CMK (cell line): ENCODE results near the gene FAM25A.

ENCODE experiments used
- DNase-seq: peaks from one replicate; pipeline ENCODE4 v3.0.0-alpha.2; 2010; ENCODE audit warnings: low read depth

Gene FAM25A

DNA sequence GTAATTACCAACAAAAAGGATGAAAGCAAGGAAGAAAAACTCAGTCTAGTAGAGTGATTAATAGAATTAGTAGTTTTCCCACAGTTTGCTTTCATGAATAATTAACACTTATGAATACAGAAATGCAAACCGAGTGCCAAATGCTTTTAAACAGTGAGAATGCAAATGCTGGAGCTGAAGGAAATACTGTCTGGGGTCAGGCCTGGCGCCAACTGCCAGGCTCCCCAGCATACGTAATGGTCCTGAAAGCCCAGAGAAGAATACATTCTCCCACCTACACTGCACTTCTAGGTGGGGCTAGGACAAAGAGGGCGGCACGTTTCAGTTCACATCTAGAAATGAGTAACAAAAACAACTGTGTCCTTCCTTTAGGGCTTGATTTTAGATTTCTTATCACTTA, 44.6 kb downstream of the FAM25A start:
- DNase-seq: no peak

DNA sequence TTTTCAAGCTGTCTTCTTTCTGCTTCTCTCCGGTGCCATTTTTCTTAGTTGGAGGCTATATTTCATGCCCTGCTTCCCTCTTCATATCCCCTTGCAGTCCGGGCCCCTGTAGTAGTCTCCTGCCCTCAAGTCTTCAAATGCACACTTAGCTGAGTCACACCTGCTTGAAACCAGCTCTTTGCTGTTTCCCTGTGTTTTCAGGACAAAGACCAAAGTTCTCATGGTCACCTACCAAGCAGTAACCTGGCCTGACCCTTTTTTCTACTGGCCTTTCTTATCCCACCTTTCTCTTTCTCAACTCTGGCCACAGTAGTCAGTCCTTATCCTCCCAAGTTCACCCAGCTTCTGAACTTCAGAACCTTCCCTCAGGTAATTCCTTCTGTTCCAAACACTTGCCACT, 46.1 kb downstream of the FAM25A start:
- no peak for DNase-seq

DNA sequence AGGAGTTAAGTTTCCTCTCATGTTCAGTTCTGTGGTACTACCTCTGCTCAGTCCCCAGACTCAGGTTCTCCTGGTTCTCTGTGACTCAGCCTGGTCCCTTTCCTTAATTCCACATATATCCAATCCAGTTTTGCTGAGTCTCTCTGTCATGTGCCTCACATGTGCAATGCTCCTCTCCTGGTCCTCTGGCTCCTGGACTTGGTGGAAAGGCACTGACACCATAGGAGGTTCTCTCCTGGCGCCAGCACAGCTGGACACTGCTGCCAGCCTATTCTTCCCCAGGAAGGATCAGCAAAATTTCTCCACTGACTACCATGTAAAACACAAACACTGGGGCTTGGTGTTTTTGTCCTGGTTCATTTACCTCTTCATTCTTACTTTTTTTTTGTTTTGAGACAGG, 46.8 kb downstream of the FAM25A start:
- no peak for DNase-seq

DNA sequence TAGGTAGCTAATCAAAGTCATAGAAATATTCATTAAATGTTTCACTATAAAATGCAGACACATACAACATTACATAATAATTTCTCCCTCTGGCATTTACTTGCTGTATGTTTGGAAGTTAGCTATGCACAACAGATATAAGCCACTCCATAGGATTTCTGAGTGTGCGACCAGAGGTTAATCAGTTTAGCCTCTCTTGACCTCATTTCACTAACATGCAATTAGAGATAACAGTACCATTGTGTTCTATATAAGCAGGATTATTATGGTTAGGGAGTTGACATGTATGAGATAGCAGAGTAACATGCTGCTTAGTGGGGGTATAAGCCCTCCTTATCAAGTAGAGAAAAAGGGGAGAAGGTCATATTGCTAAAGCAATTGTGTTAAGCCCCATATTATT, 48.2 kb downstream of the FAM25A start:
- no peak for DNase-seq

DNA sequence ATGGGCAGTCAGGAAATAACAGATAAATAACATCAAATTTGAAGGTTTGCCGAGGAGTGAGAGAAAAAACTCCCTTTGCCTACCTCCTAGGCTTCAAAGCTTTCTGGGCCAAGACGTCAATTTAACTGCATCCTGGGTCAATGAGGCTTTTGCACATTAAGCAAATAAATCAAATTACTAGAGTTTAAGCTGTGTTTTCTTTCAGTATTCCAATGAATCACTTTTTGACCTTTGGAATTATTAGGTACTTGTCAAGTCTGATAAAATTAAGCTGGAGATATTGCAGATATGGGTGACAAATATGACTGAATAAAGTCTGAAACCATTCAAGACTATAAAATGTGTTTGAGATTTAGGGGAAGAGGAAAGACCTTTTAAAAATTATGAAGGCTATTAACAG, 52.4 kb downstream of the FAM25A start:
- no peak for DNase-seq
